ENCODE measurements around the gene MGST2.

Gene MGST2

DNA sequence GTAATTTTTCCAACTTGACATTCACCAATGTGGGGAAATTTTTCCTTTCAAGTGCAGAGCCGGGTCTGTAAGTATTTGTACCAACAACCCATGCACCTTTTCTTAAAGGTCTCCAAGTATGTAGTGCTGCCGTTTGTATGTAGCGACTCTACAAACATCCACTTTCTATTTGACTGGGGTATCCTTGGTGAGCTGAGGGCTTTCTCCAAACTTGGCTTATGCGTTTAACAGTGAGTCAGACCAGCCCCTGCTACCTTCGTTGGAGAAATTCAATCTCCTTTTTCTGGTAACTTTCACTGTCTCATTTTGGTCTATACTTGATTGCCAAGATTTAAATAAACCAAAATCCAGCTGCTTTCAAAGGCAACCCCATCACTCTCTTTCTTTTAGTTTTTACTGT is 34.9 kb downstream of the MGST2 start:
- FAIRE-seq (no peak), DNase-seq (ENCODE audit: low spot score) (no peak)

GRCh38 chr4:139704915-139705485 is 39.4 kb downstream of the MGST2 start:
- DNase-seq (ENCODE audit: low spot score): no peak
- no peak for FAIRE-seq

DNA sequence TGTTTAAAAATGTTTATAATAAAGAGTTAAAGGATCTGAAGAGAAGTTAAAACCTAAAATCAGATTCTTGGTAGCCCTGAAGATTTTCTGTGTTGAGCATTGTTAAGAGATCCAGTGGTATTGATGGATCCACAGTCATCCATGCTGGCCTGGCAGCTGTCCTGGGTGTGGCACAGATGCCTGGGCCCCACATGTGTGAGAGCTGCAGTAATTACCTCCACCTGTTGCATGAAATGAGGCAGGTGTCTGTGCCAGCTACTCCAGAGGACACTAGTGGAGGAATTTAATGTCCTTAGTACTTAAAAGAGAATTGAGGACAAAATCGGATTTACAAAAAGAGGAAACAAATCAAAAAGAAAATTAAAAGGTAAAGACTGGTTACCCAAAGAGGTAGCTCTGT is 44.0 kb downstream of the MGST2 start:
- FAIRE-seq: no peak
- no peak for DNase-seq (ENCODE audit: low spot score)

- DNase-seq (ENCODE audit: low spot score): no peak
- FAIRE-seq: no peak
These were observed 44.5 kb downstream of the MGST2 start for GRCh38 chr4:139710073-139710472.

- FAIRE-seq: no peak
These were observed 45.8 kb downstream of the MGST2 start for GRCh38 chr4:139711461-139711860.

DNA sequence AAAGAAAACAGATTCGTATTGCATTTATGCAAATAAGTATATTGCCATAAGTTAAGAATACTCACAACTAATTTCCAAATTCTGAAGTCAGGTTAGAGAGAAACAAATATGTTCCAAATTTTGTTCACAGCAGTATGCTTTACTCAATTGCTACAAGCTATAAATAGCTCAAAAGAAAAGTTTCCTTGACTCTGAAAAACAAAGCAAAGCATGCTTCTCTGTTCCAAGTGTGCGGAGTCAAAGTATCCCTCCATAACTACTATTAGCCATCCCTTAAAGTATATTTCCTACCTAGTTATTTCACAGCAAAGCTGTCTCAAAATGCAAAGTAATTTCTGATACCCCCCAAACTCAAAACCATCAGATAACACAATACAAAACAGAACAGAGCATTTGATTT is 47.3 kb downstream of the MGST2 start:
- DNase-seq (ENCODE audit: low spot score) (no peak), FAIRE-seq (no peak)

More at GRCh38 chr4:139711461-139711860, 45.8 kb downstream of the MGST2 start:
- DNase-seq (ENCODE audit: low spot score): no peak

DNA sequence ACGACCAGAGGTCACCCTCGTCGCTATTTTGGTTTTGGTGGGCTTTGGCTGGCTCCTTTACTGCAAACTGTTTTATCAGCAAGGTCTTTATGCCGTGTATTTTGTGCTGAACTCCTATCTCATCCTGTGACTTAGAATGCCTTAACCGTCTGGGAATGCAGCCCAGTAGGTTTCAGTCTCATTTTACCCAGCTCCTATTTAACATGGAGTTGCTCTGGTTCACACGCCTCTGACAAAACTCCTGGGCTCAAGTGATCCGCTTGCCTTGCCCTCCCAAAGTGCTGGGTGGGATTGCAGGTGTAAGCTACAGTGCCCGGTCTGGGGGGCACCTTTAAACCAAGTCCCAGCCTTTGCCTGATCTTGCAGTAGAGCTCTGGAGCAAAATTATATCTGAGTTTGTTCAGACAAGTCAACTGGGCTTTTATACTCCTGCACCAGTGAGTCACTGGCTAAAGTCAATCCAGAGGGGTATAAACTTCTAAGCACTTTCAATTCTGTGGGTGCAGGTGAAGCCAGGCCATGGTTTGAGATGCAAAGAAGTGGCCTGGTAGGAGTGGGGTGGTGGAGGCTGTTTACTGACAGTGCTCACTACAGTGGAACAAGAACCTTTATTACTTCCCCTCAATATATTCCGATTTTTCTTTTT is 50.2 kb downstream of the MGST2 start:
- DNase-seq (ENCODE audit: low spot score) (no peak), FAIRE-seq (no peak)

- no peak for DNase-seq (ENCODE audit: low spot score)
- FAIRE-seq: no peak
These were observed 52.7 kb downstream of the MGST2 start for GRCh38 chr4:139718358-139718757.

GRCh38 chr4:139718833-139719232 is 53.2 kb downstream of the MGST2 start:
- DNase-seq (ENCODE audit: low spot score): no peak
- no peak for FAIRE-seq

DNA sequence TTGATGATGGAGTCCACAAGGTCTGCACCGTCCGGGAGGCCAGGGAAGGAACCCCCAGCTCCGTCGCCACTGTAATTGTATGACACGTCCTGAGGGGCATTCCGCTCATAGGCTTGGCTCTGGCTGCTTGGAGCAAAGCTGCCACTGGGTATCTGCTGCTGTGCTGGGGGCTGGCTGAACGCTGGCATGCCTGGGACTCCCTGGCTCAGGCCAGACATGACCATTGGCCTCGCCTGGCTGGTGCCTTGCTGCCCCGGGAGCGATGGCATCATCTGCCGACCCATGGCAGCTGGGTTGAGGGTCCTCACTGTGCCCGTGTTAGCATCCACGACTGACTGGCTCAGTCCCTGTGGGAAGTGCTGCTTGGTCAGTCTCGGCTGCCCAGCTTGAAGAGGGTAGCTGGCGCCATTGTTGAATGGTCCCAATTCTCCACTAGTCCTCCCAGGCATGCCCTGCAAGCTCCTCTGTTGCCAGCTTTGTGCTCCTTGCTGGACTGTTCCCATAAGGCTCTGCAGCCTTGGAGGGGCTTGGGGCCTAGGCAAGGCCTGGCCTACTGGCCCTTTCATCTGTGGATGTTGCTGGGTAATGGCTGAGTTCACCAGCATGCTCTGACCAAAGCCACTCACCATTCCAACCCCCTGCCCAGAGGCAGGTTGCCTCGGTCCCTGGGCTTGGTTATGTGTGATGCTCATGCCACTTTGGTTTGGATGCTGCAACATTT is 53.9 kb downstream of the MGST2 start:
- DNase-seq (ENCODE audit: low spot score) (no peak), FAIRE-seq (no peak)

DNA sequence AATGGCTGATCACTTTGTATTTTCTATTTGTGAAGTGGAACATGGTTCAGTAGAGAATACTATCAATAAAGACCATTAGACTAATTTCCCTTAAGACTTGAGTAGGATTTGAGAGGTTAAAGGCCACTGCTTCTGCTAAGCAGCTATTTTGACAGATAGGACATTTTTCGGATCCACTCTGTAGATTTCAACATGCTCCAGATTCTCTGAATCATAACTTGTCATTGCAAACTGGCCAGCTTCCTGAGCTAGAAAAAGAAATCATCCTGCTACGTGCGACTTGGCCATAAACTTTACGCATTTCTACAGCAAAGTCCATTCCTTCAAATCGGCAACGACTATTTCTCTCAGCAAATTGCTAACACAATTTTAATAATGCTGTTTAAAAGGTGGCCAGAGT is 55.2 kb downstream of the MGST2 start:
- FAIRE-seq (no peak), DNase-seq (ENCODE audit: low spot score) (no peak)

GRCh38 chr4:139721789-139722188 is 56.2 kb downstream of the MGST2 start:
- no peak for FAIRE-seq
- DNase-seq (ENCODE audit: low spot score): no peak

DNA sequence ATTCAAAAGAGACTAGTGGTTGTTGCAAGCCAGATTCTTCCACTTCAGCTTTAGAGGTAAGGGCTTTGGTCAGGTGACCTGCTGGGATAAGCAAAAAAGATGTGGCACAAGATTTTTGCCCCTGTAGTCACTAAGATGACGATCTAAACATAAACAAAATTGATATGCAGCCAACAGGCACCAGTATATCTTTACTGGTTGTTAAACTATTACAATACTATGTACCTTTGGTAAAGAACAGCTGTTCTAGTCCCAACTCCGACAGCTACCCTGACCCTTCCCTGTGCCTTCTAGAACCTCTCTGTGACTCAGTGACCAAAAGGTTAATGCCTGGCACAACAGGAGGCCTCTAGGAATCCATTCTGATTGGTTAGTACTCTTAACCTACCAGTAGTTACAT is 59.6 kb downstream of the MGST2 start:
- FAIRE-seq: no peak
- no peak for DNase-seq (ENCODE audit: low spot score)

GRCh38 chr4:139726615-139727014 is 61.0 kb downstream of the MGST2 start:
- DNase-seq (ENCODE audit: low spot score) (no peak), FAIRE-seq (no peak)

DNA sequence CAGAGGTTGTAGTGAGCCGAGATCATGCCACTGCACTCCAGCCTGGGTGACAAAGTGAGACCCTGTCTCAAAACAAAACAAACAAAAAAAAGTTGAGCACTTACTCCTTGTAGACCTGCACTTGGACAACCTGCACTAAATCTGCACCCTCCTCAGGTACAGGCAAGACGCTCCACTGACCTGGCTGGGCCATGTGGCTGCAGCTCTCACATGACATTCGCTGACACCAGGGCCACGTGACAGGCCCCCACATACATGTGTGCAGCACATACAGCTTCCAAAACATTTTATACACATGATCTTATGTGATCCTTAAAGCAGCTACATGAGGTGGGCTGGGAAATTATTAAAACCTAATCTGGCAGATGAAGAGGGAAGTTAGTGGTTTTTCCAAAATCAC is 62.5 kb downstream of the MGST2 start:
- DNase-seq (ENCODE audit: low spot score): no peak
- no peak for FAIRE-seq

DNA sequence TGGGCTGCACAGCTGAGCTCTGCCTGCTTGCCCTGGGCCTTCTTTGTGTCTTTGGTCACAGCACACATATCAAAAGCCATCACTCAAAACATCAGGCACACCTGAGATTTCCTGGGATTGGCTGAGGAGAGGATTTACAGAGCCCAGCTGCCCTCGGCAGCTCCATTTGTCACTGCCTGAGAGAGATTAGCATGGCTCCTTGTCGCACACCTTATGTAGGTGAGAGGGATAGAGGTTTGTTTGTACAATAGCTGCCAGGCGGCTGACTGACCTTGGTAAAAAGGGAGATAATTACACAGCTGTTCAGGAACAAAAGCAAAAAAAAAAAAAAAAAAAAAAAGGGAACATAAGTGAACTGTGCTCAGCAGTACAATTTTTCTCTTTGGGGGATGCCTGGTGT is 63.2 kb downstream of the MGST2 start:
- no peak for DNase-seq (ENCODE audit: low spot score)
- no peak for FAIRE-seq

- no peak for DNase-seq (ENCODE audit: low spot score)
These were observed 67.5 kb downstream of the MGST2 start for GRCh38 chr4:139732991-139733570.

GRCh38 chr4:139734201-139734874 is 68.7 kb downstream of the MGST2 start:
- FAIRE-seq: no peak
- no peak for DNase-seq (ENCODE audit: low spot score)

More at GRCh38 chr4:139732991-139733570, 67.5 kb downstream of the MGST2 start:
- FAIRE-seq: no peak

DNA sequence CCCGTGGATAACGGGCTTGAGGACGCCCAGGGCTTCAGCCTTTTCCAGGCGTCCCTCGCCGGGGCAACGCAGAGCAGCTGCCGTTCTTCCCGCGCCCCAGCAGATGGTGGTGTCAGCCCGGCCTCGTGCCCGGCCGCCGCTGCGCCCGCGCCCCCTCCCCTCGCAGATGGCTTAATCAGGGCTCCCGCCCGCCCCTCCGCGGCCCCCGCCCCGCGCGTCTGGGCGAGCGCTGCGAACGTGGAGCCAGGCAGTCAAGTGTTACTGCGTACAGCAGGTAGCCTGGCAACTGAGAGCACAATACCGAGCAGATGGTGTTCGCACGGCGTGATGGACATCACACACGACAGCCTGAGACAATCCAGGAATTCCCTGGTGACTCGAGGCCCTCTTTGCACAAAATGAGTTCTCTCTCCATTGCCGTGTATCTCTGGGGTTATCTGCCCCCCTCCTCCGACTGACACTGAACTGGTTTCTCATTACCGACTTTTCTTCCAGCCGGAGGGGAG is 69.3 kb downstream of the MGST2 start:
- peak; percentile 18 for DNase-seq (ENCODE audit: low spot score)
- no peak for FAIRE-seq

DNA sequence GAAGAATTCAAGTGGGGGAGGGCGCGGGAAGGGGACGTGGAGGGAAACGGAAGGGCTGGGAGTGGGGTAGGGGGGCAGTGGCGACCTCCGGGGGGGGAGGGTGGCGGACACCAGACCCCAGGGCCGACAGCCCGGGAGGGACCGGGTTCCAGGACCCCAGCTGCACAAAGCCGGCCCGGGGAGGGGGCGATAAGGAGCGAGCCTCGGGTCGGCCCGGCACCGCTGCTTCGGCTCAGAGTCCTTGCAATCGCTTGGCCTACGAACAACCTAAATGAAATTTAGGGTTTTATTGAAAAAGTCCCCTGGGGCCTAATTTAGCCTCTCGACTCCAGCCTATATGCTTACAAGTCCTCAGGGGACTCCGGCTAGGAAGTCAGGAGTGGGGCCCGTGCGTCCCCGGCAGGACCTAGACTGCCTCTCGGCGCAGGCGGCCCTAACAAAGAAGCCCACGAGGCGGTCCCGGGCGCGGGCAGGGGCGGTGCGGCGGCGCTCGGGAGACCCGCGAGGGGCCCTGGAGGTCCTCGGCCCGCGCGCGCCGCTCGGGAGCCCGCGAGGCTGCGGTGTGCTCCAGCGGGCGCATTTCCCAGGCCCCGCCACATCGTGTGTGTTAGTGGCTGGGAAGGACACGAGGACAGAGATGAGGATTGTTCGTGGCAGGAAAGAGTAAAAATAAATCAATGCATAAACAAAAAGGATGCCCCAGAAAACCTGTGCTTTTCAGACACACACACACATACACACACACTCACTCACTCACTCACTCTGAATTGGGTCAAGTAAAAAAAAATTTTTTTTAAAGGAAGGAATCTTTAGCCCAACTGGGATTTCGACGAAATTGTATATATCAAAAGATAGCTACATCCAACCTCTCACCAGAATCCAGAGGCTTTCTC is 70.0 kb downstream of the MGST2 start:
- no peak for FAIRE-seq
- no peak for DNase-seq (ENCODE audit: low spot score)

GRCh38 chr4:139736274-139736660 is 70.6 kb downstream of the MGST2 start:
- no peak for DNase-seq (ENCODE audit: low spot score)
- FAIRE-seq: no peak
